Measurements from ENCODE around the gene ZNF264.
"Not testable (repeated sequence)": the region's sequence is repeated elsewhere in the genome, so short reads cannot be mapped to it uniquely, and the experiment has no call there.

Gene ZNF264

DNA sequence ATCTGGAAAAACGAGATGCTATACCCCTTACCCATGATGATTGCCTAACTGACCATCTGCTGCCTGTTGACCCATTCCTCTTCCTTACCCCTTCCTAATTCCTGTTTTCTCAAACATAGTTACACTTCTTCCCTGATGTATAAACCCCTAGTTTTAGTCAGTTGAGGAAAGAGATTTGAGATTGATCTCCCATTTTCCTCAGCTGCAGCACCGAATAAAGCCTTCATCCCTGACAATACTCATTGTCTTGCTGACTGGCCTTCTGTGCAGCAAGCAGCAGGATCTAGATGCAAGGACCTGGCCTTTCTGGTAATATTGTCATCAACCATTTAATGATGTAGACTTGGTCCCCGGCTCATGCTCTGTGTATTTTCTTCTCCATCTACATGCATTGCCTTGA, 999 bp upstream of the ZNF264 start:
- TF ChIP-seq YY1 (IDR thresholded peaks at IDR 0.05; ENCODE audit: insufficient read depth, insufficient read length): no peak
- no peak for TF ChIP-seq SUZ12 (IDR thresholded peaks at IDR 0.05; ENCODE audit: extremely low read depth, insufficient read depth, insufficient read length)
- TF ChIP-seq ZNF274 (IDR thresholded peaks at IDR 0.05; ENCODE audit: low read depth, low read length): no peak
- Histone ChIP-seq H3K27me3 (ENCODE audit: insufficient read depth, insufficient read length) (no peaks in the 10 kb centered on the region), H3K4me1 (ENCODE audit: insufficient read depth, insufficient read length) (peaks cover 3% of the 10 kb centered on the region), H3K9ac (ENCODE audit: insufficient read length, low read depth) (no peak overlapping the region), H3K4me3 (ENCODE audit: insufficient read length, low read depth) (peak overlapping the region; percentile 87), H3K36me3 (ENCODE audit: insufficient read depth, insufficient read length, low read length) (peaks cover 32% of the 10 kb centered on the region), H3K9me3 (ENCODE audit: insufficient read depth, low read length) (peaks cover 39% of the 10 kb centered on the region)
- DNase-seq (ENCODE audit: low read depth, low spot score): no peak

GRCh38 chr19:57192077-57192420, 749 bp downstream of the ZNF264 start:
- peaks cover 49% of the 10 kb centered on the region for H3K36me3 ChIP-seq (ENCODE audit: insufficient read depth, insufficient read length, low read length)
- peaks cover 3% of the 10 kb centered on the region for H3K4me1 ChIP-seq (ENCODE audit: insufficient read depth, insufficient read length)
- H3K4me3 ChIP-seq (ENCODE audit: insufficient read length, low read depth): peak overlapping the region; percentile 87
- peaks cover 32% of the 10 kb centered on the region for H3K9me3 ChIP-seq (ENCODE audit: insufficient read depth, low read length)
- TF ChIP-seq ZNF274 (IDR thresholded peaks at IDR 0.05; ENCODE audit: low read depth, low read length) (no peak), YY1 (IDR thresholded peaks at IDR 0.05; ENCODE audit: insufficient read depth, insufficient read length) (no peak), SUZ12 (IDR thresholded peaks at IDR 0.05; ENCODE audit: extremely low read depth, insufficient read depth, insufficient read length) (no peak)
- peak overlapping the region; percentile 86 for H3K9ac ChIP-seq (ENCODE audit: insufficient read length, low read depth)
- no peaks in the 10 kb centered on the region for H3K27me3 ChIP-seq (ENCODE audit: insufficient read depth, insufficient read length)
- no peak for DNase-seq (ENCODE audit: low read depth, low spot score)

GRCh38 chr19:57192993-57193392, 1.7 kb downstream of the ZNF264 start:
- Histone ChIP-seq H3K36me3 (ENCODE audit: insufficient read depth, insufficient read length, low read length) (peaks cover 55% of the 10 kb centered on the region), H3K9ac (ENCODE audit: insufficient read length, low read depth) (peak overlapping the region; percentile 86), H3K4me3 (ENCODE audit: insufficient read length, low read depth) (no peak overlapping the region), H3K4me1 (ENCODE audit: insufficient read depth, insufficient read length) (peaks cover 3% of the 10 kb centered on the region), H3K9me3 (ENCODE audit: insufficient read depth, low read length) (peaks cover 22% of the 10 kb centered on the region), H3K27me3 (ENCODE audit: insufficient read depth, insufficient read length) (no peaks in the 10 kb centered on the region)
- no peak for DNase-seq (ENCODE audit: low read depth, low spot score)
- TF ChIP-seq YY1 (IDR thresholded peaks at IDR 0.05; ENCODE audit: insufficient read depth, insufficient read length): no peak
- TF ChIP-seq ZNF274 (IDR thresholded peaks at IDR 0.05; ENCODE audit: low read depth, low read length): no peak
- TF ChIP-seq SUZ12 (IDR thresholded peaks at IDR 0.05; ENCODE audit: extremely low read depth, insufficient read depth, insufficient read length): no peak

GRCh38 chr19:57197874-57198273, 6.6 kb downstream of the ZNF264 start:
- not testable (repeated sequence) for H3K9ac ChIP-seq (ENCODE audit: insufficient read length, low read depth); H3K27me3 ChIP-seq (ENCODE audit: insufficient read depth, insufficient read length); H3K4me3 ChIP-seq (ENCODE audit: insufficient read length, low read depth); H3K4me1 ChIP-seq (ENCODE audit: insufficient read depth, insufficient read length); H3K9me3 ChIP-seq (ENCODE audit: insufficient read depth, low read length); DNase-seq (ENCODE audit: low read depth, low spot score)
- peaks cover 76% of the 10 kb centered on the region for H3K36me3 ChIP-seq (ENCODE audit: insufficient read depth, insufficient read length, low read length)

- Histone ChIP-seq H3K9me3 (ENCODE audit: insufficient read depth, low read length) (no peaks in the 10 kb centered on the region), H3K4me3 (ENCODE audit: insufficient read length, low read depth) (no peak overlapping the region), H3K4me1 (ENCODE audit: insufficient read depth, insufficient read length) (no peaks in the 10 kb centered on the region), H3K9ac (ENCODE audit: insufficient read length, low read depth) (no peak overlapping the region), H3K36me3 (ENCODE audit: insufficient read depth, insufficient read length, low read length) (peaks cover 63% of the 10 kb centered on the region), H3K27me3 (ENCODE audit: insufficient read depth, insufficient read length) (no peaks in the 10 kb centered on the region)
- TF ChIP-seq SUZ12 (IDR thresholded peaks at IDR 0.05; ENCODE audit: extremely low read depth, insufficient read depth, insufficient read length) (no peak), ZNF274 (IDR thresholded peaks at IDR 0.05; ENCODE audit: low read depth, low read length) (no peak)
- DNase-seq (ENCODE audit: low read depth, low spot score): no peak
Measured at GRCh38 chr19:57202160-57202559, 10.9 kb downstream of the ZNF264 start.

DNA sequence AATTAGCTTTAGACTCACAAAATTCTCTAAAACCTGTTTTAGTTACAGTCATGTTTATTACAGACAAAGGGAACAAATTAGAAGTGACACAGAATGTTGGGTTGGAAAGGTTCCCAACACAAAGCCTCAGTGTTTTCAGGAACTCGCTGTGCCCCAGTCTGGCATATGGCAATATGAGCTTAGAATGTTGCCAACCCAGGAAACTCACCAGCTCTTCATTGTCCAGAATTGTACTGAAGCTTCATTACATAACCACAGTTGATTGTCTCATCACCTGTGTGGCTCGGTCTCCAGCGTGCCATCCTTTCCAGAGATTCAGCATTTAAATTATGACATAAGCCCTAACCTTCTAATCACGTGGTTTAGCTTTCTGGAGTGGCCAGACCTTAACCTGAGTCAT, 19.1 kb downstream of the ZNF264 start:
- H3K36me3 ChIP-seq (ENCODE audit: insufficient read depth, insufficient read length, low read length): peaks cover 74% of the 10 kb centered on the region
- TF ChIP-seq YY1 (IDR thresholded peaks at IDR 0.05; ENCODE audit: insufficient read depth, insufficient read length) (no peak), SUZ12 (IDR thresholded peaks at IDR 0.05; ENCODE audit: extremely low read depth, insufficient read depth, insufficient read length) (no peak), ZNF274 (IDR thresholded peaks at IDR 0.05; ENCODE audit: low read depth, low read length) (no peak)
- no peaks in the 10 kb centered on the region for H3K27me3 ChIP-seq (ENCODE audit: insufficient read depth, insufficient read length)
- H3K4me1 ChIP-seq (ENCODE audit: insufficient read depth, insufficient read length): no peaks in the 10 kb centered on the region
- H3K4me3 ChIP-seq (ENCODE audit: insufficient read length, low read depth): no peak overlapping the region
- H3K9me3 ChIP-seq (ENCODE audit: insufficient read depth, low read length): no peaks in the 10 kb centered on the region
- no peak overlapping the region for H3K9ac ChIP-seq (ENCODE audit: insufficient read length, low read depth)
- no peak for DNase-seq (ENCODE audit: low read depth, low spot score)

GRCh38 chr19:57212109-57212508, 20.8 kb downstream of the ZNF264 start:
- Histone ChIP-seq H3K9ac (ENCODE audit: insufficient read length, low read depth) (no peak overlapping the region), H3K36me3 (ENCODE audit: insufficient read depth, insufficient read length, low read length) (peaks cover 68% of the 10 kb centered on the region), H3K9me3 (ENCODE audit: insufficient read depth, low read length) (no peaks in the 10 kb centered on the region), H3K4me1 (ENCODE audit: insufficient read depth, insufficient read length) (no peaks in the 10 kb centered on the region), H3K4me3 (ENCODE audit: insufficient read length, low read depth) (no peak overlapping the region), H3K27me3 (ENCODE audit: insufficient read depth, insufficient read length) (no peaks in the 10 kb centered on the region)
- TF ChIP-seq ZNF274 (IDR thresholded peaks at IDR 0.05; ENCODE audit: low read depth, low read length) (no peak), YY1 (IDR thresholded peaks at IDR 0.05; ENCODE audit: insufficient read depth, insufficient read length) (no peak), SUZ12 (IDR thresholded peaks at IDR 0.05; ENCODE audit: extremely low read depth, insufficient read depth, insufficient read length) (no peak)
- no peak for DNase-seq (ENCODE audit: low read depth, low spot score)

DNA sequence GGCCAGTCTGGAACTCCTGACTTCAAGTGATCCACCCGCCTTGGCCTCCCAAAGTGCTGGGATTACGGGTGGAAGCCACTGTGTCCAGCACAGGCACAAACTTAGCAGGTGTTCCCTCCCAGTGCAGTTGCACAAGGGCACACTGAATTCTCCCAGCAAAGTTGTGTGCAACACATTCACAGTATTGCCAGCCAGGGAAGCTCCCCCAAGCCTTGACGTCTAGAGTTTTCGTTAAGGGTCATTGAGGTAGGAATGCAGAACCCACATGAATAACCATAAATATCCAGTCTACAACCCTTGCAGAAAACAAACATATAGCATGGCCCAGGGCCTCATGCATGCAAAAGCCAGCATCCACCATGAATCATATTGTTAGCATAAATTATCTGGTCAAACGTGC, 36.2 kb downstream of the ZNF264 start:
- H3K9ac ChIP-seq (ENCODE audit: insufficient read length, low read depth): no peak overlapping the region
- TF ChIP-seq ZNF274 (IDR thresholded peaks at IDR 0.05; ENCODE audit: low read depth, low read length) (no peak), YY1 (IDR thresholded peaks at IDR 0.05; ENCODE audit: insufficient read depth, insufficient read length) (no peak), SUZ12 (IDR thresholded peaks at IDR 0.05; ENCODE audit: extremely low read depth, insufficient read depth, insufficient read length) (no peak)
- no peak for DNase-seq (ENCODE audit: low read depth, low spot score)
- peaks cover 5% of the 10 kb centered on the region; the same call in 1 of the 2 replicates for H3K9me3 ChIP-seq (ENCODE audit: insufficient read depth, low read length)
- no peak overlapping the region for H3K4me3 ChIP-seq (ENCODE audit: insufficient read length, low read depth)
- H3K4me1 ChIP-seq (ENCODE audit: insufficient read depth, insufficient read length): no peaks in the 10 kb centered on the region
- H3K36me3 ChIP-seq (ENCODE audit: insufficient read depth, insufficient read length, low read length): peaks cover 4% of the 10 kb centered on the region
- H3K27me3 ChIP-seq (ENCODE audit: insufficient read depth, insufficient read length): no peaks in the 10 kb centered on the region

Data from NT2/D1 (cell line).